GM12864 (cell line): ENCODE measurements around the gene COL9A1.

Experiments
- DNase-seq: peaks from one replicate; pipeline ENCODE4 v3.0.0-alpha.2; 2011; ENCODE audit warnings: low read depth
- H3K4me3 ChIP-seq: 2 replicates; pipeline ENCODE4 v1.5.1; 2011; ENCODE audit warnings: mild to moderate bottlenecking, low read depth, low read length, control low read depth
- CTCF ChIP-seq: IDR thresholded peaks from 2 replicates; pipeline ENCODE4 v1.5.1; 2011; ENCODE audit warnings: low read depth, mild to moderate bottlenecking, moderate library complexity, low read length, control low read depth, inconsistent platforms; ENCODE audit errors: missing control alignments

Gene COL9A1

GRCh38 chr6:70180901-70181599 is 121.8 kb downstream of the COL9A1 start:
- no peak for TF ChIP-seq CTCF
- DNase-seq, result no peak
- H3K4me3 ChIP-seq, result no peak overlapping the region

- no peak for TF ChIP-seq CTCF
- DNase-seq, result no peak
- H3K4me3 ChIP-seq, result no peak overlapping the region
Observed at GRCh38 chr6:70180183-70180900, 122.5 kb downstream of the COL9A1 start.

- no peak for DNase-seq
- no peak overlapping the region for H3K4me3 ChIP-seq
- no peak for TF ChIP-seq CTCF
Observed at GRCh38 chr6:70176842-70177550, 125.9 kb downstream of the COL9A1 start.

GRCh38 chr6:70175770-70176169 is 127.1 kb downstream of the COL9A1 start:
- TF ChIP-seq CTCF, result no peak
- H3K4me3 ChIP-seq, result no peak overlapping the region
- no peak for DNase-seq

- no peak overlapping the region for H3K4me3 ChIP-seq
- DNase-seq, result no peak
- TF ChIP-seq CTCF, result no peak
Observed at GRCh38 chr6:70172252-70172651, 130.6 kb downstream of the COL9A1 start.

- H3K4me3 ChIP-seq, result no peak overlapping the region
- no peak for TF ChIP-seq CTCF
- DNase-seq, result no peak
Observed at GRCh38 chr6:70171236-70171635, 131.6 kb downstream of the COL9A1 start.
